Epidermal melanocyte (primary cell): ENCODE data around the gene TRPM4.
"Not testable (repeated sequence)": the region's sequence is repeated elsewhere in the genome, so short reads cannot be mapped to it uniquely, and the experiment has no call there.

Experiments
- DNase-seq: peaks from one replicate; pipeline ENCODE4 v3.0.0; 2011; ENCODE audit warnings: low spot score; ENCODE audit not compliant: insufficient read length

TRPM4 gene

GRCh38 chr19:49224441-49224840 lies 66.8 kb downstream of the TRPM4 start:
- not testable (repeated sequence) for DNase-seq

- no peak for DNase-seq
Observed at GRCh38 chr19:49224879-49225278, 67.3 kb downstream of the TRPM4 start.

GRCh38 chr19:49229416-49229815 lies 71.8 kb downstream of the TRPM4 start:
- no peak for DNase-seq

- DNase-seq, result no peak
Observed at GRCh38 chr19:49231389-49231788, 73.8 kb downstream of the TRPM4 start.

- DNase-seq, result no peak
Observed at GRCh38 chr19:49231804-49232203, 74.2 kb downstream of the TRPM4 start.

- DNase-seq, result no peak
Observed at GRCh38 chr19:49233163-49233562, 75.6 kb downstream of the TRPM4 start.

- no peak for DNase-seq
Observed at GRCh38 chr19:49241769-49242168, 84.2 kb downstream of the TRPM4 start.

GRCh38 chr19:49243129-49243528 lies 85.5 kb downstream of the TRPM4 start:
- DNase-seq, result no peak

- DNase-seq, result no peak
Observed at GRCh38 chr19:49243726-49244125, 86.1 kb downstream of the TRPM4 start.

- DNase-seq, result no peak
Observed at GRCh38 chr19:49244256-49244655, 86.7 kb downstream of the TRPM4 start.

- no peak for DNase-seq
Observed at GRCh38 chr19:49247676-49248075, 90.1 kb downstream of the TRPM4 start.

GRCh38 chr19:49249933-49250332 lies 92.3 kb downstream of the TRPM4 start:
- DNase-seq, result no peak

GRCh38 chr19:49255674-49256073 lies 98.1 kb downstream of the TRPM4 start:
- DNase-seq, result no peak

- DNase-seq, result no peak
Observed at GRCh38 chr19:49256691-49257090, 99.1 kb downstream of the TRPM4 start.
